Measurements from ENCODE around the gene FAM168A. TPM values are rescaled to one million over a fixed set of nuclear protein-coding genes. Genes with fewer than 3 reads are reported as not detected.

The FAM168A gene
- total RNA-seq, 1 experiment from 2014 or later = 13.8 TPM

- Mint-ChIP-seq H3K27ac (ENCODE audit: low read depth, unreplicated experiment) (no peak overlapping the region), H3K36me3 (ENCODE audit: insufficient read depth, unreplicated experiment) (peaks cover 17% of the 10 kb centered on the region), H3K4me1 (ENCODE audit: insufficient read depth, unreplicated experiment) (no peaks in the 10 kb centered on the region), H3K4me3 (ENCODE audit: unreplicated experiment) (no peak overlapping the region), H3K9me3 (ENCODE audit: unreplicated experiment) (no peaks in the 10 kb centered on the region), H3K27me3 (ENCODE audit: insufficient read depth, unreplicated experiment) (no peaks in the 10 kb centered on the region)
- no TSS peak for BruUV-seq (replicated peaks)
- POLR2A ChIA-PET = no interaction called here
- CTCF ChIA-PET = interaction anchor here (0.6 to 1.1 kb wide), 4 partner anchors 49 to 747 kb away, joined by 3 to 5 read pairs (median 4); no protein-coding TSS in a partner anchor
- no peak for TF ChIP-seq CTCF (IDR thresholded peaks at IDR 0.05; ENCODE audit: unreplicated experiment)
- intact Hi-C loops (cut with micrococcal nuclease) = no loop called here
- peak; percentile 14 for DNase-seq (ENCODE audit: unreplicated experiment)
These were observed 168.7 kb downstream of the FAM168A start for GRCh38 chr11:73429121-73429750.

GRCh38 chr11:73428699-73429098, 169.2 kb downstream of the FAM168A start:
- Mint-ChIP-seq H3K4me3 (ENCODE audit: unreplicated experiment) (no peak overlapping the region), H3K9me3 (ENCODE audit: unreplicated experiment) (no peaks in the 10 kb centered on the region), H3K27ac (ENCODE audit: low read depth, unreplicated experiment) (no peak overlapping the region), H3K36me3 (ENCODE audit: insufficient read depth, unreplicated experiment) (peaks cover 17% of the 10 kb centered on the region), H3K4me1 (ENCODE audit: insufficient read depth, unreplicated experiment) (no peaks in the 10 kb centered on the region), H3K27me3 (ENCODE audit: insufficient read depth, unreplicated experiment) (no peaks in the 10 kb centered on the region)
- BruUV-seq (replicated peaks) = no TSS peak
- CTCF ChIA-PET = interaction anchor here (0.6 to 1.1 kb wide), 3 partner anchors 50 to 746 kb away, joined by 3 to 5 read pairs (median 4); no protein-coding TSS in a partner anchor
- POLR2A ChIA-PET = no interaction called here
- intact Hi-C loops (cut with micrococcal nuclease) = no loop called here
- no peak for DNase-seq (ENCODE audit: unreplicated experiment)
- no peak for TF ChIP-seq CTCF (IDR thresholded peaks at IDR 0.05; ENCODE audit: unreplicated experiment)

- no peak for DNase-seq (ENCODE audit: unreplicated experiment)
- BruUV-seq (replicated peaks) = no TSS peak
- POLR2A ChIA-PET = no interaction called here
- TF ChIP-seq CTCF (IDR thresholded peaks at IDR 0.05; ENCODE audit: unreplicated experiment) = no peak
- Mint-ChIP-seq H3K9me3 (ENCODE audit: unreplicated experiment) (no peaks in the 10 kb centered on the region), H3K27me3 (ENCODE audit: insufficient read depth, unreplicated experiment) (no peaks in the 10 kb centered on the region), H3K4me1 (ENCODE audit: insufficient read depth, unreplicated experiment) (no peaks in the 10 kb centered on the region), H3K27ac (ENCODE audit: low read depth, unreplicated experiment) (no peak overlapping the region), H3K4me3 (ENCODE audit: unreplicated experiment) (no peak overlapping the region), H3K36me3 (ENCODE audit: insufficient read depth, unreplicated experiment) (peaks cover 17% of the 10 kb centered on the region)
- intact Hi-C loops (cut with micrococcal nuclease) = no loop called here
- CTCF ChIA-PET = interaction anchor here (0.6 kb wide), 1 partner anchor 193 kb away, joined by 3 read pairs; no protein-coding TSS in a partner anchor
These were observed 169.7 kb downstream of the FAM168A start for GRCh38 chr11:73428227-73428626.

GRCh38 chr11:73426219-73426850, 171.6 kb downstream of the FAM168A start:
- DNase-seq (ENCODE audit: unreplicated experiment) = no peak
- Mint-ChIP-seq H3K27ac (ENCODE audit: low read depth, unreplicated experiment) (no peak overlapping the region), H3K27me3 (ENCODE audit: insufficient read depth, unreplicated experiment) (no peaks in the 10 kb centered on the region), H3K4me3 (ENCODE audit: unreplicated experiment) (no peak overlapping the region), H3K9me3 (ENCODE audit: unreplicated experiment) (no peaks in the 10 kb centered on the region), H3K4me1 (ENCODE audit: insufficient read depth, unreplicated experiment) (no peaks in the 10 kb centered on the region), H3K36me3 (ENCODE audit: insufficient read depth, unreplicated experiment) (peaks cover 17% of the 10 kb centered on the region)
- ChIA-PET CTCF (interaction anchor here (0.8 to 1.7 kb wide), 3 partner anchors 9 to 19 kb away, joined by 3 to 6 read pairs (median 3); no protein-coding TSS in a partner anchor), POLR2A (interaction anchor here (0.6 kb wide), 1 partner anchor 227 kb away, joined by 4 read pairs; no protein-coding TSS in a partner anchor)
- intact Hi-C loops (cut with micrococcal nuclease) = no loop called here
- BruUV-seq (replicated peaks) = no TSS peak
- no peak for TF ChIP-seq CTCF (IDR thresholded peaks at IDR 0.05; ENCODE audit: unreplicated experiment)

All from MCF 10A (cell line).